Adrenal gland (tissue), 12 donors: Measurements from ENCODE around the gene RAB38. TPM values are rescaled to one million over a fixed set of nuclear protein-coding genes. Genes with fewer than 3 reads are reported as not detected.

Experiments used
- DNase-seq, 7 donors: peaks; one replicate each; pipeline ENCODE4 v3.0.0-alpha.2; 2019 to 2020
- H3K27ac ChIP-seq, 5 donors: fragments of 200-600 bp; sonication (generic) in 4 of 5; 1 replicate in 3 of 5; 2 replicates in 2 of 5; pipeline versions ENCODE4 v1.5.1 to v1.8.0; 2016 to 2020; ENCODE audit warnings: mild to moderate bottlenecking in 1 of 5
- H3K27me3 ChIP-seq: fragments of 200-600 bp; 2 replicates; pipeline ENCODE4 v1.8.0; 2021
- H3K36me3 ChIP-seq, 2 donors: fragments of 200-600 bp; replicated peaks in 1 of 2; 1 replicate in 1 of 2; 2 replicates in 1 of 2; pipeline versions ENCODE4 v1.5.1 to v1.8.0; 2018 to 2022
- H3K4me1 ChIP-seq, 2 donors: fragments of 200-600 bp; replicated peaks in 1 of 2; 1 replicate in 1 of 2; 2 replicates in 1 of 2; pipeline versions ENCODE4 v1.5.1 to v1.8.0; 2018 to 2021
- H3K4me3 ChIP-seq, 4 donors: fragments of 200-600 bp; sonication (generic) in 3 of 4; one replicate each; pipeline ENCODE4 v1.5.1; 2016 to 2018
- H3K9me3 ChIP-seq, 3 donors: fragments of 200-600 bp; sonication (generic) in 1 of 3; replicated peaks in 1 of 3; 1 replicate in 2 of 3; 2 replicates in 1 of 3; pipeline versions ENCODE4 v1.5.1 to v1.8.0; 2016 to 2021
- POLR2A ChIP-seq, 2 donors: fragments of 450-650 bp; IDR thresholded peaks; one replicate each; pipeline ENCODE4 v1.6.1; 2017; ENCODE audit warnings: antibody characterized with exemption in 2 of 2, mild to moderate bottlenecking in 2 of 2, moderate library complexity in 1 of 2
- WGBS, 4 donors: extraction: QIAGEN DNeasy Blood & Tissue Kit in 2 of 4; methylation state at CpG; one replicate each; pipeline versions ENCODE4 v1.1.5 to v1.1.7; 2013 to 2017; 5-methylcytosine and 5-hydroxymethylcytosine counted together
- intact Hi-C, 2 donors: fragments of 100-400 bp; cut with DNase I; formaldehyde crosslinking; loops; one replicate each; pipeline versions ENCODE4 v1.14.1 to v1.15.0; 2022 to 2023
- polyA plus RNA-seq, 3 donors: library from polyadenylated mRNA; stranded (reverse); fragments of 200-250 nt in 2 of 3; fragments of 350-450 nt in 1 of 3; fragmentation: Illumina TruSeq in 1 of 3; extraction: RNeasy Lipid Tissue Mini Kit (QIAGEN cat#74804) in 1 of 3; gene quantifications; one replicate each; pipeline ENCODE4 v1.2.3, GENCODE V29; 2013 to 2014
- total RNA-seq, 9 donors: library from RNA; depleted of rRNA in 4 of 9; stranded (reverse); fragments of >200 nt in 4 of 9; fragments of 120-200 nt in 1 of 9; fragmentation: NEBNext Ultra II Directional in 1 of 9; extraction: Animal tissue kit (Norgen Biotek cat#: 25700) in 1 of 9; gene quantifications; one replicate each; pipeline versions ENCODE4 v1.1.0 to v1.2.4, GENCODE V29; 2013 to 2023
- TF ChIP-seq, protein P1 (sequence below), 6 experiments: fragments of 450-650 bp in 4 of 6; fragments of 200-600 bp in 2 of 6; sonication (generic) in 1 of 6; IDR thresholded peaks; 1 replicate in 5 of 6; 2 replicates in 1 of 6; pipeline versions ENCODE4 v1.5.1 to v1.8.0; 2016 to 2021; ENCODE audit warnings: antibody characterized with exemption in 6 of 6, mild to moderate bottlenecking in 2 of 6, moderate library complexity in 1 of 6
- donor health status: healthy with polysubstance abuse.
- donor health status: Bipolar disorder and iron deficiency.
- donor health status: DM: yes; HTN: yes; CAD: no.
- donor health status: DM: no; HTN: no; CAD: no.
- donor health status: DM: no; HTN: no; CAD: no.
- donor health status: DM: yes; HTN: yes; CAD: no.

The RAB38 gene
- total and polyA plus RNA-seq, 12 donors = 7.9 to 114 (median 27.9) TPM

DNA sequence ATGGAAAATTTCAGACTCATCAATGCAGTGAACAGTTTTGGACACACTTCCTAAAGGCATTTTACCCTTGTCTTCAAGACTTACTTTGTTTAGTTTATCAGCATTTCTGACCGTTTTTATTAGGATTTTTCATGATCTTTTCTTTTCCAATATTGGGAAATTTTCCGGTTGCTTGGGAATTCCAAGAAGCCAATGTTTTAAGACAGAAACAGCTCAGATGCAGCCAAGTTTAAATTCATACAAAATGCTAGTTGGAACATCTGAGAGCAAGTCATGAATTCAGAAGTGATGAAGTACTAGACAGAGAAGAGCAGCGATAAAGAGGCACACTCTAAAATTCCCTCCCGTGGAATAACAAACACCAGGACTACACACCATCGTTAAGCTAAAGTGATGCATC is 68.6 kb downstream of the RAB38 start:
- WGBS, 4 donors = 82 to 92% (median 87%) methylated on average over 5 of the region's 5 CpGs
- no peak for TF ChIP-seq POLR2A (IDR thresholded peaks at IDR 0.05)
- TF ChIP-seq, protein P1, sequence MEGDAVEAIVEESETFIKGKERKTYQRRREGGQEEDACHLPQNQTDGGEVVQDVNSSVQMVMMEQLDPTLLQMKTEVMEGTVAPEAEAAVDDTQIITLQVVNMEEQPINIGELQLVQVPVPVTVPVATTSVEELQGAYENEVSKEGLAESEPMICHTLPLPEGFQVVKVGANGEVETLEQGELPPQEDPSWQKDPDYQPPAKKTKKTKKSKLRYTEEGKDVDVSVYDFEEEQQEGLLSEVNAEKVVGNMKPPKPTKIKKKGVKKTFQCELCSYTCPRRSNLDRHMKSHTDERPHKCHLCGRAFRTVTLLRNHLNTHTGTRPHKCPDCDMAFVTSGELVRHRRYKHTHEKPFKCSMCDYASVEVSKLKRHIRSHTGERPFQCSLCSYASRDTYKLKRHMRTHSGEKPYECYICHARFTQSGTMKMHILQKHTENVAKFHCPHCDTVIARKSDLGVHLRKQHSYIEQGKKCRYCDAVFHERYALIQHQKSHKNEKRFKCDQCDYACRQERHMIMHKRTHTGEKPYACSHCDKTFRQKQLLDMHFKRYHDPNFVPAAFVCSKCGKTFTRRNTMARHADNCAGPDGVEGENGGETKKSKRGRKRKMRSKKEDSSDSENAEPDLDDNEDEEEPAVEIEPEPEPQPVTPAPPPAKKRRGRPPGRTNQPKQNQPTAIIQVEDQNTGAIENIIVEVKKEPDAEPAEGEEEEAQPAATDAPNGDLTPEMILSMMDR (IDR thresholded peaks at IDR 0.05) = no peak
- intact Hi-C loops = no loop called here
- no peaks in the 10 kb centered on the region for H3K9me3 ChIP-seq
- no peak for DNase-seq
- H3K27ac ChIP-seq = no peak overlapping the region
- H3K4me3 ChIP-seq = no peak overlapping the region
- H3K36me3 ChIP-seq = no peaks in the 10 kb centered on the region
- no peaks in the 10 kb centered on the region for H3K4me1 ChIP-seq
- H3K27me3 ChIP-seq = no peaks in the 10 kb centered on the region

DNA sequence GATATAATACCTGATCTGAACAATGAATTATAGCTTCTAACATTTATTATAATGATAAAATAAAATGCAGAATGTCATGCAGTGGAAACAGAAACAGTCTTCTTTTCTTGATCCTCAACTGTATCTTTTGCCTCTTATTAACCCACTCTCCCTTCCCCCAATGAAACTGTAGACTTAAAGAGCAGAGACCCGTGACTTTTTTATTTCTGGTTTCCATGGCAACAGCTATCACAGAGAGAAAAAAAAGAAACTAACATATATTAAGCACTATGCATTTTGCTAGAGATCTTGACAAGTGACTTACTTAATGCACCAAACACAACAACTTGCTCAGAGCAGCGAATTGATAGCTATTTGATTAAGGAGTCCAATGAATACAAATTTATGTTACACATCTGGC is 69.3 kb downstream of the RAB38 start:
- DNase-seq = no peak
- H3K9me3 ChIP-seq = no peaks in the 10 kb centered on the region
- H3K27ac ChIP-seq = no peak overlapping the region
- H3K4me3 ChIP-seq = no peak overlapping the region
- no peak for TF ChIP-seq POLR2A (IDR thresholded peaks at IDR 0.05)
- TF ChIP-seq, protein P1 (IDR thresholded peaks at IDR 0.05) = no peak
- H3K36me3 ChIP-seq = no peaks in the 10 kb centered on the region
- intact Hi-C loops = no loop called here
- no peaks in the 10 kb centered on the region for H3K4me1 ChIP-seq
- WGBS, 4 donors = 69 to 82% (median 75%) methylated on average over 2 of the region's 2 CpGs
- no peaks in the 10 kb centered on the region for H3K27me3 ChIP-seq

DNA sequence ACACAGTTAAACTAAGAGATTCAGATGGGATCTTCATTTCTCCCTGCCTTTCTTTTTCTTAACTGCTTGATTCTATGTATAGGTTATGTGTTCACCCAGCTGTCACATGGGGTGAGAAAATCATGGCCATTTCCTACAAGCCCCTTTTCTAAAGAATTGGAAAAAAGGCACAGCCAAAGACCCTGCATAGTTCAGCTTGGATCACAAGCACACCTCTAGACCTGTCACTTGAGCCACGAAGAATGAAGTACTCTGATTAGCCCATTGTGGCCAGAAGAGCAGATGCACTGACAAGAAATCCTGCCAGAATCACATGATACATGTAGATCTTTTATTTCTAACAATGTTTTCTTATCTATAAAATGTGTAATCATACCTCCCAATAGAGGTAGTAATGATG is 69.7 kb downstream of the RAB38 start:
- Histone ChIP-seq H3K36me3 (no peaks in the 10 kb centered on the region), H3K4me3 (no peak overlapping the region)
- 67 to 83% (median 70%) methylated on average over 1 of the region's 1 CpG for WGBS, 4 donors

DNA sequence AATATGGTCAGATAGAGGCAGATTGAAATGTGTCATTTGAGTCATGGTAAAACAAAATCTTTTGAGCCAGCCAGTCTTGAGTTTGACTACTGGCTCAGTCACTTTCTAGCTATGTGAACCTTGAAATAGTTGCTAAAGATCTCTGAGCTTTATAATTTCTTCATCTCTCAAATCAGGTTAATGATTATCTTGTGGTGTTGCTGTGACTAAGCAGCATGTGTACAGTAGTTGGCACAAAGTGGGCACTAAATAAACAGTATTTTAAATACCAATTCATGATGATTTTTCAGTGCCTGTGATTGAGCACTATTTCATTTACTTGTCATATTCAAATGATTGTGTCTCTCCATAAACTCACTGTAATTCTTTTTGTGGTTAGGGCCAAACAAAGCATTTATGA is 70.8 kb downstream of the RAB38 start:
- Histone ChIP-seq H3K4me1 (peaks cover 0 to 6% of the 10 kb centered on the region in 2 donors), H3K27ac (no peak overlapping the region), H3K4me3 (no peak overlapping the region), H3K36me3 (no peaks in the 10 kb centered on the region), H3K9me3 (peaks cover 0 to 4% (median 0%) of the 10 kb centered on the region in 3 donors), H3K27me3 (no peaks in the 10 kb centered on the region)
- no peak for DNase-seq
- TF ChIP-seq POLR2A (IDR thresholded peaks at IDR 0.05) = no peak
- TF ChIP-seq, protein P1 (IDR thresholded peaks at IDR 0.05) = no peak
- intact Hi-C loops = no loop called here

More for the DNA sequence above, 69.7 kb downstream of the RAB38 start:
- no peak for DNase-seq
- Histone ChIP-seq H3K27ac (no peak overlapping the region), H3K27me3 (no peaks in the 10 kb centered on the region), H3K4me1 (no peaks in the 10 kb centered on the region), H3K9me3 (peaks cover 0 to 3% (median 0%) of the 10 kb centered on the region in 3 donors)
- TF ChIP-seq, protein P1 (IDR thresholded peaks at IDR 0.05) = no peak
- TF ChIP-seq POLR2A (IDR thresholded peaks at IDR 0.05) = no peak
- intact Hi-C loops = no loop called here
